SK-N-SH (cell line): Measurements from ENCODE around the gene TC2N. TPM values are rescaled to one million over a fixed set of nuclear protein-coding genes. Genes with fewer than 3 reads are reported as not detected.

Experiments used
- CTCF ChIA-PET: fragments of 300-600, 350-600 bp; formaldehyde crosslinking; extraction: SDS; loops from one replicate; lab custom pipeline; 2021; lab: Yijun Ruan, JAX
- POLR2A ChIA-PET: fragments of 350-600 bp; sonication (Branson Sonifier 250); formaldehyde crosslinking; extraction: SDS; loops from one replicate; lab custom pipeline; 2020; ENCODE audit warnings: antibody characterized with exemption, inconsistent platforms; lab: Yijun Ruan, JAX
- DNase-seq: peaks from one replicate; pipeline ENCODE4 v3.0.0; 2012
- H2AFZ ChIP-seq: fragments of 200-600 bp; sonication (generic); 2 replicates; pipeline ENCODE4 v1.8.1; 2016; ENCODE audit warnings: antibody characterized with exemption, mild to moderate bottlenecking, low read depth
- H3F3A ChIP-seq: fragments of 200-600 bp; sonication (generic); replicated peaks from 2 replicates; pipeline ENCODE3; 2016; ENCODE audit warnings: antibody characterized with exemption, mild to moderate bottlenecking; ENCODE audit not compliant: insufficient read depth
- H3K27ac ChIP-seq, 2 experiments: fragments of 200-500 bp in 1 of 2; fragments of 200-600 bp in 1 of 2; sonication (Bioruptor generic) in 1 of 2; sonication (generic), shearing (Covaris generic) in 1 of 2; 2 replicates each; pipeline versions ENCODE4 v1.5.1 to v1.6.1; 2014 to 2016; ENCODE audit warnings: low read depth in 2 of 2, inconsistent platforms in 1 of 2, low read length in 1 of 2, mild to moderate bottlenecking in 1 of 2, mixed read lengths in 1 of 2
- H3K27me3 ChIP-seq: fragments of 200-600 bp; sonication (generic), shearing (Covaris generic); 2 replicates; pipeline ENCODE4 v1.6.1; 2016; ENCODE audit warnings: mixed run types; ENCODE audit not compliant: insufficient read depth
- H3K36me3 ChIP-seq, 2 experiments: fragments of 200-500 bp in 1 of 2; fragments of 200-600 bp in 1 of 2; sonication (Bioruptor generic) in 1 of 2; sonication (generic) in 1 of 2; replicated peaks in 1 of 2; 2 replicates each; pipeline versions ENCODE3 to v1.5.1; 2014 to 2016; ENCODE audit warnings: low read length in 1 of 2, mild to moderate bottlenecking in 1 of 2; ENCODE audit not compliant: insufficient read depth in 2 of 2, control insufficient read depth in 1 of 2
- H3K4me1 ChIP-seq, 2 experiments: fragments of 200-500 bp in 1 of 2; fragments of 200-600 bp in 1 of 2; sonication (Bioruptor generic) in 1 of 2; sonication (generic), shearing (Covaris generic) in 1 of 2; 2 replicates each; pipeline versions ENCODE4 v1.5.1 to v1.6.1; 2014 to 2016; ENCODE audit warnings: low read depth in 1 of 2, low read length in 1 of 2, mixed run types in 1 of 2; ENCODE audit not compliant: insufficient read depth in 2 of 2, control insufficient read depth in 1 of 2
- H3K4me2 ChIP-seq: fragments of 200-600 bp; sonication (generic), shearing (Covaris generic); 2 replicates; pipeline ENCODE4 v1.6.1; 2017; ENCODE audit warnings: mixed run types
- H3K4me3 ChIP-seq, 2 experiments: fragments of 200-500 bp in 1 of 2; fragments of 200-600 bp in 1 of 2; sonication (Bioruptor generic) in 1 of 2; sonication (generic), shearing (Covaris generic) in 1 of 2; 2 replicates each; pipeline versions ENCODE4 v1.5.1 to v1.8.1; 2014 to 2016; ENCODE audit warnings: low read depth in 2 of 2, inconsistent platforms in 1 of 2, low read length in 1 of 2, mild to moderate bottlenecking in 1 of 2, mixed read lengths in 1 of 2, moderate library complexity in 1 of 2
- H3K79me2 ChIP-seq: fragments of 200-600 bp; sonication (generic); 2 replicates; pipeline ENCODE4 v1.8.1; 2017; ENCODE audit warnings: mild to moderate bottlenecking; ENCODE audit not compliant: insufficient read depth
- H3K9ac ChIP-seq: fragments of 200-600 bp; sonication (generic); 2 replicates; pipeline ENCODE4 v1.6.1; 2017; ENCODE audit warnings: mixed run types
- H3K9me2 ChIP-seq: fragments of 200-600 bp; sonication (generic); 2 replicates; pipeline ENCODE4 v1.6.1; 2017; ENCODE audit warnings: mixed run types
- H3K9me3 ChIP-seq: fragments of 200-600 bp; sonication (generic); 2 replicates; pipeline ENCODE4 v1.6.1; 2017; ENCODE audit warnings: mixed run types, mild to moderate bottlenecking, moderate library complexity
- H4K20me1 ChIP-seq: fragments of 200-600 bp; sonication (generic); 2 replicates; pipeline ENCODE4 v1.6.1; 2017; ENCODE audit warnings: mild to moderate bottlenecking, mixed run types; ENCODE audit not compliant: insufficient read depth
- CHD2 ChIP-seq: fragments of 150-350 bp; IDR thresholded peaks from 2 replicates; pipeline ENCODE4 v1.6.1; 2018; ENCODE audit warnings: low read length; ENCODE audit not compliant: partially characterized antibody
- ELF1 ChIP-seq: IDR thresholded peaks from 2 replicates; pipeline ENCODE4 v1.4.0; 2012
- FOSL2 ChIP-seq: IDR thresholded peaks from 2 replicates; pipeline ENCODE4 v1.4.0; 2012; ENCODE audit warnings: low read depth, mild to moderate bottlenecking, moderate library complexity, borderline replicate concordance
- FOXM1 ChIP-seq: IDR thresholded peaks from 2 replicates; pipeline ENCODE4 v1.4.0; 2012; ENCODE audit warnings: low read depth, mild to moderate bottlenecking
- GABPA ChIP-seq: IDR thresholded peaks from 2 replicates; pipeline ENCODE4 v1.4.0; 2012; ENCODE audit warnings: low read depth, mild to moderate bottlenecking
- GATA2 ChIP-seq: sonication (generic); formaldehyde crosslinking; IDR thresholded peaks from 2 replicates; pipeline ENCODE4 v1.5.0; 2020; ENCODE audit warnings: mild to moderate bottlenecking, missing genetic modification reagents
- MEF2A ChIP-seq: IDR thresholded peaks from 2 replicates; pipeline ENCODE4 v1.4.0; 2012; ENCODE audit warnings: low read depth, borderline replicate concordance
- NRF1 ChIP-seq: IDR thresholded peaks from 2 replicates; pipeline ENCODE4 v1.6.1; 2012; ENCODE audit warnings: low read depth, mild to moderate bottlenecking, low read length
- RXRA ChIP-seq: IDR thresholded peaks from 2 replicates; pipeline ENCODE4 v1.4.0; 2012; ENCODE audit warnings: low read depth, mild to moderate bottlenecking, borderline replicate concordance
- SIN3A ChIP-seq: IDR thresholded peaks from 2 replicates; pipeline ENCODE4 v1.6.1; 2012; ENCODE audit warnings: low read depth, mild to moderate bottlenecking, low read length, moderate library complexity, borderline replicate concordance
- SMC3 ChIP-seq: IDR thresholded peaks from 2 replicates; pipeline ENCODE4 v1.6.1; 2012; ENCODE audit warnings: low read depth, low read length, improper control_type of control experiment
- TCF12 ChIP-seq: IDR thresholded peaks from 2 replicates; pipeline ENCODE4 v1.4.0; 2012
- TEAD4 ChIP-seq: IDR thresholded peaks from 2 replicates; pipeline ENCODE4 v1.4.0; 2012; ENCODE audit warnings: mild to moderate bottlenecking, borderline replicate concordance; ENCODE audit not compliant: insufficient read depth
- YY1 ChIP-seq: IDR thresholded peaks from 2 replicates; pipeline ENCODE4 v1.4.0; 2012; ENCODE audit warnings: low read depth, mild to moderate bottlenecking
- WGBS: methylation state at CpG from one replicate; pipeline ENCODE4 v1.1.6; 2017; ENCODE audit warnings: low lambda C conversion rate; 5-methylcytosine and 5-hydroxymethylcytosine counted together
- polyA plus RNA-seq, 3 experiments: library from polyadenylated mRNA; depleted of rRNA; stranded (reverse); fragments of >200 nt; gene quantifications; 2 replicates each; pipeline ENCODE4 v1.2.3, GENCODE V29; 2012
- TF ChIP-seq, protein P1 (sequence below): IDR thresholded peaks from 2 replicates; pipeline ENCODE4 v1.4.0; 2012; ENCODE audit warnings: low read depth, borderline replicate concordance
- TF ChIP-seq, protein P2 (sequence below): fragments of 150-350 bp; IDR thresholded peaks from 2 replicates; pipeline ENCODE4 v1.6.1; 2016; ENCODE audit warnings: mild to moderate bottlenecking, low read depth, low read length
- TF ChIP-seq, protein P3 (sequence below): fragments of 150-350 bp; IDR thresholded peaks from 2 replicates; pipeline ENCODE4 v1.6.1; 2017; ENCODE audit warnings: antibody characterized with exemption, low read length, low read depth, borderline replicate concordance
- TF ChIP-seq, protein P4 (sequence below): fragments of 200-600 bp; sonication (generic); IDR thresholded peaks from 2 replicates; pipeline ENCODE4 v1.6.1; 2017; ENCODE audit warnings: antibody characterized with exemption, mild to moderate bottlenecking, moderate library complexity

The TC2N gene
- polyA plus RNA-seq, 1 of the 3 experiments (the other 2 are of a cell fraction): not detected

DNA sequence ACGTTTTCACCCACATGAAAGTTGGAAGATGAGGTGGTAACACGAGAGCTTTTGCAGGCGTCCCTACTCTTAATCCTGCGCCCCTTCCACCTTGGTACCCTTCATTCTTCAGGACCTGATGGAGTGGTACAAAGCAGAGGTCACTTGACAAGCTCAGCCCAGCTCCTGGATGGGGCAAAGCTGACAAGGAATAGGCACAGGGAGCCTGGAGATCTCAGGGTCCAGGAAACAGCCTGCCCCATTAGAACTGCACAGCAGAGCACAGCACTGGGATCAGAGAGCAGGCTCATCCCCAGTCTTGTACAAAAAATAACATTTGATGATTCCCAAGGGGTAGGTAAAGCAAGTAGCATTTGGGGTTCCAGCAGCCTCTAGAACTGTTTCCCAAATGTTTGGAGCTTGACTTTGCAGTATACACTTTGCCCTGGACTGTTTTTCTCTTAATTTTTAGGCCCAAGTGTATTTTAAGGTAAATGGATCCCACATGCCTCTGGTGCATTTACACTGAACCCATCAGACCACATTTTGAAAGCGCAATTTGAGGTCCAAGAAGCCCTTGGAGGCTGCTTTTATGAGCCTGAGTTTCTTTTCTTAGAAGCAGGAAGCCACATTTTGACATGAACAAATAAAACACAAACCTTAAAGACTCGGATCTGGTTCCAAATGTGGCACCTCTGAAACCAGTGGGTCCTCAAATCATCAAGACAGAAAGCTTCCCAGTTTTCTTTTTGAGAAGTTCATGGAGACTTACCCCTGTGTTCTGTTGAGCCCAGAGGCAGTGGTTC lies 633 bp downstream of the TC2N start:
- Histone ChIP-seq H3F3A (no peaks in the 10 kb centered on the region), H3K9me2 (no peaks in the 10 kb centered on the region), H3K27ac (no peak overlapping the region), H2AFZ (no peak overlapping the region), H3K4me1 (no peaks in the 10 kb centered on the region), H3K9me3 (no peaks in the 10 kb centered on the region), H3K4me2 (no peak overlapping the region), H3K27me3 (no peaks in the 10 kb centered on the region), H3K9ac (no peak overlapping the region), H4K20me1 (no peaks in the 10 kb centered on the region), H3K79me2 (no peaks in the 10 kb centered on the region), H3K4me3 (no peak overlapping the region), H3K36me3 (peaks cover 15 to 39% of the 10 kb centered on the region in 2 experiments)
- TF ChIP-seq MEF2A: no peak
- CTCF ChIA-PET: no interaction called here
- no peak for DNase-seq
- 67% methylated on average over 6 of the region's 6 CpGs for WGBS
- POLR2A ChIA-PET: no interaction called here

DNA sequence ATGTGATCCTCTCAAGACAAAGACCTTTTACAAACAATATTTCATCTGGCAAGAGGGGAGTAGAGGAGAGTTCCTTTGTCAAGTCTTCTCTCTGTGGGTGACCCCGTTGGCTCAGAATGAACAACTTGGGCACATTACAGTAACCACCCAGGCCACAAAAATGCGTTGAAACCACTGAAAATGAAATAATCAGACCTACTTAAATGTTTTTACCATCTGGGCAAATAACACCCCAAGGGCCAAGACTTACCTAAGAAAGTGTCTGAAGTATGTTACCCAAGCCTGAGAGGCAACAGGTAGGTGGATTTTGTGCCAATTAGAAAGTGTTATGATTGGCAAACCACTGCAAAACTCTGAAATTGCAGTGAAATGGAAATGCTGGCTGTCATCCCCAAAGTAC lies 1.3 kb downstream of the TC2N start:
- DNase-seq: no peak
- Histone ChIP-seq H3K27me3 (no peaks in the 10 kb centered on the region), H3K9me2 (no peaks in the 10 kb centered on the region), H3K9me3 (no peaks in the 10 kb centered on the region), H3K79me2 (no peaks in the 10 kb centered on the region), H2AFZ (no peak overlapping the region), H3K9ac (no peak overlapping the region), H3K4me3 (no peak overlapping the region), H3K4me1 (no peaks in the 10 kb centered on the region), H3K36me3 (peaks cover 11 to 39% of the 10 kb centered on the region in 2 experiments), H3K27ac (no peak overlapping the region), H4K20me1 (no peaks in the 10 kb centered on the region), H3K4me2 (no peak overlapping the region), H3F3A (no peaks in the 10 kb centered on the region)
- ChIA-PET POLR2A (no interaction called here), CTCF (no interaction called here)
- TF ChIP-seq TCF12 (no peak), ELF1 (no peak), NRF1 (no peak), MEF2A (no peak), FOSL2 (no peak), FOXM1 (no peak), TEAD4 (no peak), GABPA (no peak), SIN3A (no peak), RXRA (no peak), SMC3 (no peak), CHD2 (no peak), YY1 (no peak), GATA2 (CRISPR knock-in tag) (no peak)
- TF ChIP-seq, protein P1, sequence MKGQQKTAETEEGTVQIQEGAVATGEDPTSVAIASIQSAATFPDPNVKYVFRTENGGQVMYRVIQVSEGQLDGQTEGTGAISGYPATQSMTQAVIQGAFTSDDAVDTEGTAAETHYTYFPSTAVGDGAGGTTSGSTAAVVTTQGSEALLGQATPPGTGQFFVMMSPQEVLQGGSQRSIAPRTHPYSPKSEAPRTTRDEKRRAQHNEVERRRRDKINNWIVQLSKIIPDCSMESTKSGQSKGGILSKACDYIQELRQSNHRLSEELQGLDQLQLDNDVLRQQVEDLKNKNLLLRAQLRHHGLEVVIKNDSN: no peak
- TF ChIP-seq, protein P2, sequence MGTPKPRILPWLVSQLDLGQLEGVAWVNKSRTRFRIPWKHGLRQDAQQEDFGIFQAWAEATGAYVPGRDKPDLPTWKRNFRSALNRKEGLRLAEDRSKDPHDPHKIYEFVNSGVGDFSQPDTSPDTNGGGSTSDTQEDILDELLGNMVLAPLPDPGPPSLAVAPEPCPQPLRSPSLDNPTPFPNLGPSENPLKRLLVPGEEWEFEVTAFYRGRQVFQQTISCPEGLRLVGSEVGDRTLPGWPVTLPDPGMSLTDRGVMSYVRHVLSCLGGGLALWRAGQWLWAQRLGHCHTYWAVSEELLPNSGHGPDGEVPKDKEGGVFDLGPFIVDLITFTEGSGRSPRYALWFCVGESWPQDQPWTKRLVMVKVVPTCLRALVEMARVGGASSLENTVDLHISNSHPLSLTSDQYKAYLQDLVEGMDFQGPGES: no peak
- TF ChIP-seq, protein P3, sequence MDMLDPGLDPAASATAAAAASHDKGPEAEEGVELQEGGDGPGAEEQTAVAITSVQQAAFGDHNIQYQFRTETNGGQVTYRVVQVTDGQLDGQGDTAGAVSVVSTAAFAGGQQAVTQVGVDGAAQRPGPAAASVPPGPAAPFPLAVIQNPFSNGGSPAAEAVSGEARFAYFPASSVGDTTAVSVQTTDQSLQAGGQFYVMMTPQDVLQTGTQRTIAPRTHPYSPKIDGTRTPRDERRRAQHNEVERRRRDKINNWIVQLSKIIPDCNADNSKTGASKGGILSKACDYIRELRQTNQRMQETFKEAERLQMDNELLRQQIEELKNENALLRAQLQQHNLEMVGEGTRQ: no peak
- TF ChIP-seq, protein P4, sequence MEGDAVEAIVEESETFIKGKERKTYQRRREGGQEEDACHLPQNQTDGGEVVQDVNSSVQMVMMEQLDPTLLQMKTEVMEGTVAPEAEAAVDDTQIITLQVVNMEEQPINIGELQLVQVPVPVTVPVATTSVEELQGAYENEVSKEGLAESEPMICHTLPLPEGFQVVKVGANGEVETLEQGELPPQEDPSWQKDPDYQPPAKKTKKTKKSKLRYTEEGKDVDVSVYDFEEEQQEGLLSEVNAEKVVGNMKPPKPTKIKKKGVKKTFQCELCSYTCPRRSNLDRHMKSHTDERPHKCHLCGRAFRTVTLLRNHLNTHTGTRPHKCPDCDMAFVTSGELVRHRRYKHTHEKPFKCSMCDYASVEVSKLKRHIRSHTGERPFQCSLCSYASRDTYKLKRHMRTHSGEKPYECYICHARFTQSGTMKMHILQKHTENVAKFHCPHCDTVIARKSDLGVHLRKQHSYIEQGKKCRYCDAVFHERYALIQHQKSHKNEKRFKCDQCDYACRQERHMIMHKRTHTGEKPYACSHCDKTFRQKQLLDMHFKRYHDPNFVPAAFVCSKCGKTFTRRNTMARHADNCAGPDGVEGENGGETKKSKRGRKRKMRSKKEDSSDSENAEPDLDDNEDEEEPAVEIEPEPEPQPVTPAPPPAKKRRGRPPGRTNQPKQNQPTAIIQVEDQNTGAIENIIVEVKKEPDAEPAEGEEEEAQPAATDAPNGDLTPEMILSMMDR: no peak
- WGBS: 31% methylated on average over 2 of the region's 2 CpGs
